ENCODE data around the gene STK39.

The STK39 gene

DNA sequence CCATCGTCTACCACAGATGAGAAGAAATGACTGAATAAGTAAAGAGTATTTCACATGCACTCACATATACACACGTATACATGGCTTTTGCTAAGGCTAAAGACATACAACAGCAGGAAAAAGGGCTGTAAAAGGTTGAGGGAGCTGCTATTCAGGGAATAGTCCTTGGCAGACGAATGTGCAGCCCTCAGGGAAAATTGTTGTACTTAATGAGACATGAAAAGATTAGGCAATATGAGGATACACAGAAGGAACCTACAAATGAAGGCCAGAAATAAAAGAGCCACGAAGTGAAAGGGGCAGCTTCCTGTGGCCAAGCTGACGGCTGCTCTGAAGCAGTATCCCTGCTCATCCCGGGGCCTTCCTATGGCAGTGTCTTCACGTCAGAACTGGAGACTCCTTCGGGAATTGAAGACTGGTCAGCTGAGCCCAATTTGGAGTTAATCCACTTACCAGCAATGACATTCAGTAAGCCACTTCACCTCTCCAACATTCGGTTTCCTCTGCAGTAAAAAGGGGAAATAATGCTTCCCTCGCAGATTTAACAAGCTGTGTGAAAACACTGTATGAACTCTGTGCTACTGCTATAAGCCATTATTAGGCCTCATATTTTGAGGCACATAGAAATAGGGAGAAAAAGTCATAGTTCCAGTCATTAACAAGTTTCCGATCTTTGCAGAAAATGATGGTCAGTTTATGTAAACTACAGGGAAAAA is 221.8 kb downstream of the STK39 start:
- in situ Hi-C loops (cut with HindIII; ENCODE audit: low sequenced_read_pairs) = no loop called here

DNA sequence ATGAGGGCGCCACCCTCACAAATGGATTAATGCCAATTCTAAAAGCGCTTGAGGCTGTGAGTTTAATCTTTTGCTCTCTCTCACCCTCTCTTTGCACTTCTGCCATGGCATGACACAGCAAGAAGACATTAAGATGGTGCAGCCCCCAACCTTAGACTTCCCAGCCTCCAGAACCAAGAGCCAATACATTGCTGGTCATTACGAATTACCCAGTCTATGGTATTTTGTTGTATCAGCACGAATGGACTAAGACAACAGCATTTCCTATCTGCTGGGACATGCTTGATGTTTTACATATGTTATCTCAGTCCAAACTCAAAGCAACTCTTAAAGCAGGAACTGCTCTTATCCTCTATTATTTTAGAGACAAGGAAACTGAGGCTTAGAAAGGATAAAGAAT is 222.9 kb downstream of the STK39 start:
- in situ Hi-C loops (cut with HindIII; ENCODE audit: low sequenced_read_pairs) = no loop called here

DNA sequence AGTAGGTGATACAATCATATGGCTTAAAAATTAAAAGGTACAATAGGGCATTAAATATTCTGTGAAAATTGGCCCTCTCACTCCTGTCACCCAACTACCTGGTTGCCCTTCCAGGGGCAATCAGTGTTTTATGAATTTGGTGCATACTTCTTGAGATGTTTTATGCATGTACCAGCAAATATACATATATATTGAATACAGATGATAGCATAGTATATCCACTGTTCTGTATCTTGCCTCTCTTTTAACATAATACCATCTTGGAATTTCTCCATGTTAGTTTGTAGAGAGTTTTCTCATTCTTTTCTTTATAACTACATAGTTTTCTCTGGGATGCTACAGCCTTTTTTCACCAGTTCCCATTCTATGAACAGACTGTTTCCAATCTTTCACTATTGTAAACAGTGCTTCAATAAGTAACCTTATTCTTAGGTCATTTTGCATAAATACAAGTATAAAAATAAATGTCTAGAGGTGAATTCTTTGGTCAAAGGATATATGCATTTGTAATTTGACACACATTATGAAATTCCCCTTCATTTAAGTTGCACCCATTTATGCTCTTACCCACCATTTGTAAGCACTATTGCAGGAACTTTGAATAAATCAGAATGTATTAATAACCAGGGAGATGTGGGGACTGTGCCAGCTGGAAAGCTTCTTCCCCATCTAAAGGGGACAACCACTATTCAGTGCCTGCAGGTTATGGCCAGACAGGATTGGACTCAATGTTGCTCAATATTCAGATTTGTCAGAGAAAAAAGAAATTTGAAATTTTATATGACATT is 225.4 kb downstream of the STK39 start:
- in situ Hi-C loops (cut with HindIII; ENCODE audit: low sequenced_read_pairs) = no loop called here

DNA sequence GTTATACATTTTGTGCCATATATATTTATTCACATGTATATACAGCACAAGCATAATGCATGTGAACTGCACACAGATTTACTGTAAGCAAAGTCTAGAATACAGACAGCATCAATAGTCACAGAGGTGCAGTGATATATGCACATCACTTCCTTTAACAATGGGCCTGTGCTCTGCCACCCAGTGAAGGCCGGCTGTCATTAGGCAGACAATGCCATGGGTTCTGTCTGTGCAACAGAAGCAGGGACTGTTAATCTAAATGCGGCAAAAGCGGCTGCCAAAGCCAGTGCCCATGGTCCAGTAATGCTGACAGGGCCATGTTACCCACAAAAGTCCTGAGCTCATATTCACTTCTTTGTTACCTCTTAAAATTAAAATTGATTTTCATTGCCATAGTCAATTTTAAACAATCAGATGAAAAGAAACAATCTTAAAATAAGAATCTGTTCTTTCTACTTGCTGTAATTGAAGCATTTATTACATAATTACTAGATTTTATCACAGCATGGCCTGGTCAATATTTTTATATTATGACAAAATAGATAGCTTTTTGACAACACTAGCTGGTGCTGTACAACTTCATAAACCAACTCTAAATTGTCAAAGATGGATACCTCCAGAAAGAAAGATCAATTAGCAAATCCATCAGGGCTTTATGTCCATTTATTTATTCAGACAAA is 232.0 kb downstream of the STK39 start:
- in situ Hi-C loops (cut with HindIII; ENCODE audit: low sequenced_read_pairs) = no loop called here

DNA sequence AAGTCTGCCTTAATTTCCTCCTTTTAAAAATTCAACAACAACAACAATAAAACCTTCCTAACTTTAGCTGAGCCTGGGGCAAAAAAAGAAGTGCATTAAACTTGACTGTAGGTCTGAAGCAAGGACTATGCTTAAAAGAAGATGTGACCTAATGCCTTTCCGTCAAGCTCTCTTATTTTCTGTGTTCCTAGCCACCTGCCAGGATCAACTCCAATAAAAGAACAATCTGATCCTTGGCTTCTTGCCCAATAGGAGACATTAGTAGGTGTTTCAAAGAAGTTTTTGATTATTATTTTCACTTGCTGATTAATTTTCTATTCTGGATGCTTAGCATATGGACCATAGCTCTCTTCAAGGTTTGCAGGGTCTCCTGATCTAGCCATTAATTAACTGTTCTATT is 237.5 kb downstream of the STK39 start:
- in situ Hi-C loops (cut with HindIII; ENCODE audit: low sequenced_read_pairs) = no loop called here

DNA sequence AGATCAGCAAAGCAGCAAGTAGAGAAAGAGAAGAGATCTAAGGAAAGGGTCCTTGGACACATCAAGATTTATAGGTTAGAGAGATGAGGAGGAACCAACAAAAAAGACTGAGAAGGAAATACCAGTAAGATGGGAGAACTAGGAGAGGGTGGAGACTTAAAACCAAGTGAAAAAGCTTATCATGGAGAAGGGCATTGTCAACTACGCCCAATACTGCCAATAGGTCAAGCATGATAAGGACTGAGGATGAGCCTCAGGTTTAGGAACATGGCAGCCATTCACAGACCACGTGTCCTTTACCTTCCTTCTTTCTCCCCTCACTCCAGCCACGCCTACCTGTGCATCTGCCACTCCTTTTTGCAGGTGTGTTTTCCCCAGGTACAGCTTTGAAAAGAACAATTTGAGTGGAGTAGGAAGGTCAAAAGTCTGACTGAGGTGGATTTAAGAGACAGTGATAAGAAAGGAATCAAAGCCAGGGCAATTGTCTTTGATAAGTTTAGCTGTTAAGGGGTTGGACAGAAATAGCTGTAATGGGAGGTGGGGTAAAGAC is 238.7 kb downstream of the STK39 start:
- in situ Hi-C loops (cut with HindIII; ENCODE audit: low sequenced_read_pairs) = no loop called here

DNA sequence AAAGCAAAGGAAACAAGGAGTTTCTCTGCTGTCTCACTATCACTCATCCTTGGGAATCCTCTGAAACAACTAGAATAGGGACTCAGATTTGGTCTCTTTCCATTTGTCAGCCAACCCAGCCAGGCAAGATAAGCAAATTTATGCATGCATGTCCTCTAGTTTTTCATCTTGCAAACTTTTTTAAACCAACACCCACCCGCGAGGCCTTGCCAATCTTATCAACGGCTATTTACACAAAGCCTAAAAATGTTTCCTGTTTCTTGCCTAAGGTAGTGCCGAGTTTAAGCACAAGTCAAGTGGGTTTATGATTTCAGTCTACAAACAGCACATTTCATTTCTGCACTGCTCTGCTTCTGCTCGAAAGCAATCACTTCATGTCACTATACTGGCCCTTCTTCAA is 240.9 kb downstream of the STK39 start:
- in situ Hi-C loops (cut with HindIII; ENCODE audit: low sequenced_read_pairs) = no loop called here

DNA sequence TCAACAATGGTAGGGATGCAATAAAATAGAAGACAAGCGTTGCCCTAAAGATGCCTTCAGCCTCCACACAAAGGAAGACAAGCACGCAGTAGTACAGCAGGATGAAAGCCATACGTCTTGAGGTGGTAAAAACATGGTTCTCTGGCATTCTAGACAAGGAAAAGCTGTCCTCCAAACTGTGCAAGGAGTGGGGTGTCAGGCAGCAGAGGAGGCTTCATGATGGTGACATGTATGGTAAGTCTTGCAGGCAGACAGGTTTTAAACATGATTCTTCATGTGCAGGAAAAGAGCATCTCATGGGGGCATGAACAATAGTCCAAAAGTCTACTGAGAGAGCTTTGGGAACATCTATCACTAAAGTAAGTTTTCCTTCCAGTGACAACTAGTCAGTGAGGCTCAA is 241.8 kb downstream of the STK39 start:
- in situ Hi-C loops (cut with HindIII; ENCODE audit: low sequenced_read_pairs) = no loop called here

DNA sequence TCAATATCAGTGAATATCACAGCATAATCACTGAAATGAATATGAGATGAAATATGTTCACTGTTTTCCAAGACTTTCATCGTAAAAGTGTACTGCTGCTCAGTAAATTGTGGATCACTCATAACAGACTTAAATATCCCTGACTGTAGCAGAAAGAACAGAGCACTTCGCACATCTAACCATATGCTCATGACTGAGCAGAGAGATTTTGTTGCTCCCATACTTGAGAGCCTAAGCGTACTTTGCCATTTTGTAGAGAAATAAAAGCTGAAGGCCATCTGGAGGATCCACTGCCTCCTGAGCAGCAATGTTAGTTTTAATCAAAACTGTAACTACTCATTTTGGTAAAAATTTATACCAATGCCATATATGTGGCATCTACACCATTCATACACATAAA is 243.5 kb downstream of the STK39 start:
- in situ Hi-C loops (cut with HindIII; ENCODE audit: low sequenced_read_pairs) = no loop called here

DNA sequence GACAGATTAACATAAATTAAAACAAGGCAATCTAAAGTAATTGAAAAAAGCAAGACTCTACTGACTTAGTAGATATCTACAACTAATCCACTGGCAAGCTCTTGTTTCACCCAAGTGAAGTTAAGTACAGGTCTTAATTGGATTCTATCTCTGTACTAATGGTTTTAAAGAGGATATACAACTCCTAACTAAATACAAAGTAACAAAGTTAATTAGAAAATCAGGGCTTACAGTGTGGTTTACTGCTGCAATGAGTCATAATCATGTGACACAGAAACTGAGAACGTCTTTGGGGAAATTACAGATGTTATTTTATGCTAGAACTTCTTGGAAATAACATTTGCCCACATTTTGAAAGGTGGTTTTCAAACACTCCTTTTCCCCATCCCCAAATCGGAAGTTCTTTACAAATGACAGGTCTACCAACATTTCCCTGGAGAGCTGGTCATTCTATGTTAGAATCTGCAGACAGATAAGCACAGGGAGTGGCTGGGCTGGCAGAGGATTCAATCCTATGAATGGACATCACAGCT is 245.3 kb downstream of the STK39 start:
- in situ Hi-C loops (cut with HindIII; ENCODE audit: low sequenced_read_pairs) = no loop called here

DNA sequence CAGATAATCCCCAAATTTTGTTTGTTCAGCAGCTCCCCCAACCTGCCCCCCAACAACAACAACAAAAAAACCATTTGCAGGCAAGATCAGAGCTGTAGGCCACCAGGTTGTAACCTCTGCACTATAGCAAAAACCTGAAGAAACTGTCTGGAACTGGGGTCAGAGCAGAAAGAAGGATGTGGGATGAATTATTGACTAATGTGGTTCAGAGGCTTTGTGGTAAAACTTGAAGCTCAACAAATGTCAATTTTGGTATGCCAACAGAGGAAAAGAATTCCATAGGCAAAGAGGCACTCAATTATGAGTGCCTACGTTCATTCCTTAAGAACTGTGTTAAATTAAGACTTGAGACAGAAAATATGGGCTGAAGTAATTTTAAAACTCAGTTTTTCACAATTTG is 255.1 kb downstream of the STK39 start:
- in situ Hi-C loops (cut with HindIII; ENCODE audit: low sequenced_read_pairs) = no loop called here

DNA sequence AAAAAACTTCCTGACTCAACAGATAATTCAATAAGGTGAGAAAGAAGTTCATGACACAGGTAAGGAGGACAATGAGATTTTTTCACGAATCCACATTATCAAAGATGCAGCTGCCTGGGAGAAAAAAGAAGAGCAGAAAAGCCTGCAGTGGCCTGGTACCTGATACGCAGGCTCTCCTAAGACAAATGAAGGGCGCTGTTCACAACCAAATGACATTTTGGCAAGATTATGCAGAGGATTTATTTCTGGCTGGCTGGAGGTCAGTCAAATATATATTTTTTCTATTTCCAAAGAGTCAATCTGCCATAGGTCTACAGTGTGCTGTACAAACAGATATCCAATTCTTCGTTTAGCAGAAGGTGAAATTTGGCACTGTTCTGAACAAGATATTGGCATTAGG is 257.3 kb downstream of the STK39 start:
- in situ Hi-C loops (cut with HindIII; ENCODE audit: low sequenced_read_pairs) = no loop called here

DNA sequence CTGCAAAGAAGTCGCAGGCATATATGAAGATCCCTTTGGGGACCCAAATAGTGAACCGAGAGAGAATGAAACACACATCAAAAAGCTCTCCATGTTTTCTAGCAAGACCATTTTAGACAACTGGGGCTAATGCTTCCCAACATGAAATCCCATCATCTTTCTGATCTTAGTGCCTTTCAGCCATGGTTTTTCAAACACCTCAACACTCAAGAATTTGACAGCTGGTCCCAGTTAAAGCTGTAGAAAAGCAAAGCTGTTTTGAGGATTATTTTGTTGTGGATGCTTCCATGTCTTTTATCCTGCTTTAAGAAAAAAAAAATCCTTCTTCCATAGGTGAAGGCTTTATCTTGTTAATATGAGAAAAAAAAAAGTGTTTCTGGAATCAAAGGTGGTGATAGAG is 259.1 kb downstream of the STK39 start:
- in situ Hi-C loops (cut with HindIII; ENCODE audit: low sequenced_read_pairs) = no loop called here

DNA sequence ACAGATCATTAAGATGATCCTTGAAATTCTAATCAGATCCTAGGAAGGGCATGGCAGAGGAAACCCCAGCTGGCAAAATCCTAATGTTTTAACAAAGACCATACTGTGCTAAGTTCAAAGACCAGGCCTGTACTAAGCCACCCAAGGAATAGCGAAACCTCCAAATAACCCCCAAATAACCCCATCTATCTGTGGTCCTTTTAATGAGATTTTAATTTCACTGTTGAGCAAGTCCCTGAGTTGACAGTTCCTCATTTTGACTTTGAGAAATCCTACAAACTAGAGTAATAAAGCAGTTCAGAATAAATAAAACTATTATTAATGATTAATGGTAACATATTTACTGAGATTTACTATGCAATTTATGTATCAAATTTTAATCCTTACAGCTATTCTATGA is 259.8 kb downstream of the STK39 start:
- in situ Hi-C loops (cut with HindIII; ENCODE audit: low sequenced_read_pairs) = no loop called here

DNA sequence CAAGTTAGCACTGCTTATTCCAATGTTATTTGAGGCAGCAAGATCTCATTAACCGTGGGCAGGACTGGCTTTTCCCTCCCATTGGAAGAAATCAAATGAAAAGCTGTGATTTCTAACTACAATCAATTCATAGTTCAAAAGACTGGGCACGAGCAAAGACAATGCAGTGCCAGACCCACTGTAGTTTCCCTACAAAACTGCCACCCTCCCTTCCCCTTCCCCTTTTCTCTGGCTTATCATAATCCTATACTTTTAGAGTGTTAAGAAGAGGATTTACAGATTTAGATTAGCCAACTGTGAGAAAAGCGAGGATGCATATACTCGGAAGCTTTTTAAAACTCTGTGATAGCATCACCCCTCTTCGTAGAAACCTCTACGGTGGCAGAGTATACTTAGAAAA is 260.4 kb downstream of the STK39 start:
- in situ Hi-C loops (cut with HindIII; ENCODE audit: low sequenced_read_pairs) = no loop called here

DNA sequence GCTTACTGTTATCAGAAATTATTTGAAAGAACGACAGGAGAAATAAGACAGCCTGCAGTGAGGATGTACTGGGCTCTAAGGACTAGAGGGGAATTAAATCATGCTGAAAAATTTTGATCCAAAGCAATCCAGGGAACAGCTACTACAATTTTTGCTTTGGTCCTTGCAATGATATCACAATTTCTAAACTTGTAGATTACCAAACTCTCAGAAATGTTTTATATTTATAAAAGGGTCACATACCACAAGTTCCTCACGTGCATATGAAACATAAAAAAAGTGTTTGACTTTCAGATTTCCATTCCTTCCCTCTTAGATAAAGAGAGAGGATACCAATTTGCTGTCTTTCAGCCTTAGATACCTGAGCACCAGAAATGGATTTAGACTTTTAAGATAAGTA is 261.2 kb downstream of the STK39 start:
- in situ Hi-C loops (cut with HindIII; ENCODE audit: low sequenced_read_pairs) = no loop called here

DNA sequence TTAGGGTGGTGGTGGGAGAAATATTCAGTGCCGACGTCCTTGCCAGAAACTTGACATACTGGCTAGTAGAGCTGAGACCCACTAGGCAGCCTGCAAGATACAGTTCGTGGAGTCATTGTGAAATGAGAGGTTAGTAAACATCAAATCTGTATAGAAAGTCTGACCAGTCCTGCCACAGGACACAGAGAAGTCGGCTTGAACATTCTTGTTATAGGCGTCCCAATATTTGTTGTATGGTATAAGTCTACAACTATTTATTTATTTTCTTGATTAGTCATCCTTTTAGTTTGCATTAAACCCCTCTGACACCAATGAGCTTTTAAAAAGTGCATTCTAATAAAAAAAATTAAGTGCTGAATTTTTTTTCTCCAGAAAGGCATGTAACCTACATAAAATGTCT is 265.4 kb downstream of the STK39 start:
- in situ Hi-C loops (cut with HindIII; ENCODE audit: low sequenced_read_pairs) = no loop called here

DNA sequence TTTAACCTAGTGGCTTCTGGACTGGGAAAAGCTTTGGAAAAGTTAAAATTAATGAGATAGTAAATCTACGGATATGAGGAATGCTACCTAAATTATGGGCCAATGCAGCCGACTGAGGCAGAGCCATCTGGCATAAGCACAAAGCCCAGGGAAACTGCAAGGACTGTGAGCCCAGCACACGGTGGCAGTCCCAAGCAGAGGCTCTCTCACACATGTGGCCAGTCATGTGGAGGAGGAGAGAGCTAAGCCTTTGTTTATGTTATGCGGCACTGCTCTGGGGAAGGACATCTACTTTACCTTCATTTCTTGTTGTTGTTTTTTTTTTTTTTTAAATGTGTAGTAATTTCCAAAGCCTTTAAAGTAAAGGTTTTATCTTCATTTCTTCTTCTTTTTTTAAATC is 267.0 kb downstream of the STK39 start:
- in situ Hi-C loops (cut with HindIII; ENCODE audit: low sequenced_read_pairs) = no loop called here

DNA sequence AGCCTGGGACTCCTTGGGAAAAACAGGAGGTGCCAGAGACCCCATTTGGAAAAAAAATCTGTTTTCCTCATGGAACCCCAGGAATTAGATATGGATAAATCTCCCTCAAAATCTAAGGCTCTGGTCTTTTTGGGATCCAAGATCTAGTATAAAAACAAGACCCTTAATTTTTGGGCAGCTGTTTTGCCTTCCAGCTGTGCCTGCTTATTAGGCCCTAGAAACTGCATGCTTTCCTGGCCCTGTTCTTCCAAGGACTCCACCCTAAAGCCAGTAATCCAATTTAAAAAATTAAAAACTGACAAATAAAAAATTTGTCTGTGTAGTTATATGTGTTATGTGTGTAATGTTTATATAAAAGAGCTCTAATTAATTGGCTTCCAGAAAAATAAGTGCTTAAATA is 274.6 kb downstream of the STK39 start:
- in situ Hi-C loops (cut with HindIII; ENCODE audit: low sequenced_read_pairs) = loop anchor here (25.0 kb wide), 1 partner anchor 140 kb away; no protein-coding TSS in a partner anchor

DNA sequence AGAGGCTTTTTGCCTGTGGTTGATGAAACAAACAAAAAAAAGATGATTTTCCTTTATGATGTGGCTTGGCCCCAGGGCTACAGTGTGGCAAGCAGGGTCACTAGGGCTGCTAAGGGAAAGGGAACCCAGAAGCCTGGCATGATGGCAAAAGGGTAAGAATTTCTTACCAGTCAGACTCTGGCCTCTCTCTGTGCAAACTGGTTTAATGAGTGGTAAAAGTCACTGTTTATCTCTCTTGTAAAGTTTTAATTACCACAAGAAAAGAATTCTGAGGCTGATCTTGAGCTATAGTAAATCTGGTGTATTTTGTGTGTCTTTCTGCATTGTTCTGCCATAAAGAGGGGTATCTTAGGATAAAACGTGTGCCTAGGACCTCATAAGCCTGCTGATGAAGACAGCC is 275.4 kb downstream of the STK39 start:
- in situ Hi-C loops (cut with HindIII; ENCODE audit: low sequenced_read_pairs) = loop anchor here (25.0 kb wide), 1 partner anchor 140 kb away; no protein-coding TSS in a partner anchor

All from endothelial cell of hepatic sinusoid (primary cell).